Keratinocyte (primary cell): ENCODE results near the gene MAGIX. TPM values are rescaled to one million over a fixed set of nuclear protein-coding genes. Genes with fewer than 3 reads are reported as not detected.

Source experiments
- DNase-seq: peaks from one replicate; pipeline ENCODE4 v3.0.0-alpha.2; 2011; ENCODE audit warnings: low read depth, missing footprints, low spot score
- FAIRE-seq: peaks from 2 replicates; lab custom pipeline; 2011; peaks lifted over from hg19 to GRCh38; lab: Jason Lieb, UNC
- H2AFZ ChIP-seq: 2 replicates; pipeline ENCODE4 v1.6.0; 2012; ENCODE audit warnings: low read length, control low read depth, inconsistent platforms; ENCODE audit not compliant: control insufficient read depth
- H3K27ac ChIP-seq: 2 replicates; pipeline ENCODE4 v1.5.1; 2011; ENCODE audit warnings: low read length; ENCODE audit not compliant: control insufficient read depth, insufficient read depth
- H3K27me3 ChIP-seq: 3 replicates; pipeline ENCODE4 v1.6.0; 2011; ENCODE audit warnings: low read length; ENCODE audit not compliant: control insufficient read depth, insufficient read depth; ENCODE audit errors: extremely low read depth
- H3K36me3 ChIP-seq, 2 experiments: 2 replicates in 1 of 2; 3 replicates in 1 of 2; pipeline ENCODE4 v1.5.1; 2011; ENCODE audit warnings: low read length in 2 of 2, mild to moderate bottlenecking in 1 of 2; ENCODE audit not compliant: control insufficient read depth in 2 of 2, insufficient read depth in 2 of 2; ENCODE audit errors: extremely low read depth in 1 of 2
- H3K4me1 ChIP-seq: 3 replicates; pipeline ENCODE4 v1.5.1; 2011; ENCODE audit warnings: low read length; ENCODE audit not compliant: control insufficient read depth, insufficient read depth; ENCODE audit errors: extremely low read depth
- H3K4me2 ChIP-seq: 3 replicates; pipeline ENCODE4 v1.6.0; 2011; ENCODE audit warnings: low read depth, low read length; ENCODE audit not compliant: control insufficient read depth, insufficient read depth; ENCODE audit errors: extremely low read depth
- H3K4me3 ChIP-seq, 3 experiments: fragments of 200-600 bp in 1 of 3; sonication (generic) in 1 of 3; 2 replicates in 2 of 3; 3 replicates in 1 of 3; pipeline ENCODE4 v1.5.1; 2011 to 2016; ENCODE audit warnings: low read length in 3 of 3, mild to moderate bottlenecking in 3 of 3, control low read depth in 2 of 3, inconsistent platforms in 1 of 3, low read depth in 1 of 3, mixed read lengths in 1 of 3, mixed run types in 1 of 3, moderate library complexity in 1 of 3; ENCODE audit not compliant: control insufficient read depth in 2 of 3, insufficient read depth in 2 of 3; ENCODE audit errors: extremely low read depth in 1 of 3
- H3K79me2 ChIP-seq: 2 replicates; pipeline ENCODE4 v1.6.0; 2012; ENCODE audit warnings: low read length; ENCODE audit not compliant: control insufficient read depth, insufficient read depth
- H3K9ac ChIP-seq: 3 replicates; pipeline ENCODE4 v1.6.0; 2011; ENCODE audit warnings: low read length; ENCODE audit not compliant: control insufficient read depth, insufficient read depth; ENCODE audit errors: extremely low read depth
- H3K9me1 ChIP-seq: 3 replicates; pipeline ENCODE4 v1.6.0; 2011; ENCODE audit warnings: low read length; ENCODE audit not compliant: control insufficient read depth, insufficient read depth; ENCODE audit errors: extremely low read depth
- H3K9me3 ChIP-seq: 2 replicates; pipeline ENCODE4 v1.5.1; 2012; ENCODE audit warnings: low read depth, low read length; ENCODE audit not compliant: control insufficient read depth
- H4K20me1 ChIP-seq: 3 replicates; pipeline ENCODE4 v1.6.0; 2011; ENCODE audit warnings: low read length; ENCODE audit not compliant: control insufficient read depth, insufficient read depth; ENCODE audit errors: extremely low read depth
- EZH2 ChIP-seq: IDR thresholded peaks from one replicate; pipeline ENCODE4 v1.6.1; 2012; ENCODE audit warnings: inconsistent platforms, mild to moderate bottlenecking, low read length, moderate library complexity
- dilution Hi-C: fragments of 300-500 bp; cut with MboI; formaldehyde crosslinking; loops from one replicate; pipeline ENCODE4 v1.7.0; 2020; ENCODE audit warnings: low sequenced_read_pairs; ENCODE audit not compliant: extremely low pct_ligation_motif_present
- polyA plus RNA-seq, 5 experiments: library from polyadenylated mRNA; depleted of rRNA in 3 of 5; stranded (reverse) in 3 of 5; stranded (forward) in 1 of 5; unstranded in 1 of 5; fragments of >200 nt; gene quantifications; 1 replicate in 1 of 5; 2 replicates in 3 of 5; 3 replicates in 1 of 5; pipeline versions ENCODE4 v1.2.1 to v1.2.3, GENCODE V29; 2011 to 2012; ENCODE audit warnings: missing spikeins in 2 of 5, low read depth in 1 of 5, low replicate concordance in 1 of 5
- TF ChIP-seq, protein P1 (sequence below), 3 experiments: IDR thresholded peaks in 1 of 3; conservative IDR thresholded peaks in 1 of 3; optimal IDR thresholded peaks in 1 of 3; 2 replicates in 2 of 3; 3 replicates in 1 of 3; pipeline versions ENCODE3 to v1.5.1; 2011; ENCODE audit warnings: low read length in 3 of 3, mild to moderate bottlenecking in 3 of 3, moderate library complexity in 2 of 3, control low read depth in 1 of 3, inconsistent platforms in 1 of 3; ENCODE audit not compliant: insufficient read depth in 2 of 3; ENCODE audit errors: extremely low read depth in 1 of 3

MAGIX gene
- polyA plus RNA-seq, 1 donor (not counting 4 experiments of a cell fraction or from before 2014, with no cell fraction given): 0.51 TPM

DNA sequence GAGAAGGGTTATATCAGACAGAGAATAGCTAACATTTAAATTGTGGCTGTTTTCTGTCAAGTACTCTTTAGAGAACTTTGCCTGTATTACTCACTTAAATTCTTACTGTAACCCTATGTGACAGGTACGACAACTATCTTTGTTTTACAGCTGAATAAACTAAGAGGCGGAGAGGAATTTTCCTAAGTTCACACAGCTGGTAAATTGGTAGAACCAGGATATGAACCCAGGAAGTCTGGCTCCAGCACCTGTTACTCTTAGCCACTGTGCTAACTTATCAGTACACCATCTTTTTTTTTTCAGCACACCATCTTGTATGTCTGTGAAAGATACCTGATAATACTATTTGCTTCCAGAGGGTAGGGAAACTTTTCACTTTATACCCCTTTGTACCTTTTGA, 39.5 kb downstream of the MAGIX start:
- H3K9me1 ChIP-seq: no peaks in the 10 kb centered on the region
- no peak for DNase-seq
- peaks cover 2% of the 10 kb centered on the region for H3K27me3 ChIP-seq
- FAIRE-seq: no peak
- peaks cover 4% of the 10 kb centered on the region for H3K4me1 ChIP-seq
- no peak overlapping the region for H3K9ac ChIP-seq
- H3K9me3 ChIP-seq: no peaks in the 10 kb centered on the region
- H3K79me2 ChIP-seq: no peaks in the 10 kb centered on the region
- TF ChIP-seq, protein P1, sequence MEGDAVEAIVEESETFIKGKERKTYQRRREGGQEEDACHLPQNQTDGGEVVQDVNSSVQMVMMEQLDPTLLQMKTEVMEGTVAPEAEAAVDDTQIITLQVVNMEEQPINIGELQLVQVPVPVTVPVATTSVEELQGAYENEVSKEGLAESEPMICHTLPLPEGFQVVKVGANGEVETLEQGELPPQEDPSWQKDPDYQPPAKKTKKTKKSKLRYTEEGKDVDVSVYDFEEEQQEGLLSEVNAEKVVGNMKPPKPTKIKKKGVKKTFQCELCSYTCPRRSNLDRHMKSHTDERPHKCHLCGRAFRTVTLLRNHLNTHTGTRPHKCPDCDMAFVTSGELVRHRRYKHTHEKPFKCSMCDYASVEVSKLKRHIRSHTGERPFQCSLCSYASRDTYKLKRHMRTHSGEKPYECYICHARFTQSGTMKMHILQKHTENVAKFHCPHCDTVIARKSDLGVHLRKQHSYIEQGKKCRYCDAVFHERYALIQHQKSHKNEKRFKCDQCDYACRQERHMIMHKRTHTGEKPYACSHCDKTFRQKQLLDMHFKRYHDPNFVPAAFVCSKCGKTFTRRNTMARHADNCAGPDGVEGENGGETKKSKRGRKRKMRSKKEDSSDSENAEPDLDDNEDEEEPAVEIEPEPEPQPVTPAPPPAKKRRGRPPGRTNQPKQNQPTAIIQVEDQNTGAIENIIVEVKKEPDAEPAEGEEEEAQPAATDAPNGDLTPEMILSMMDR (optimal IDR thresholded peaks at IDR 0.05 in 1 of 3, IDR thresholded peaks at IDR 0.05 in 1 of 3, conservative IDR thresholded peaks at IDR 0.05 in 1 of 3; ENCODE audit: extremely low read depth in 1 of 3, insufficient read depth in 2 of 3, low read length in 3 of 3): no peak
- TF ChIP-seq EZH2: no peak
- no peak overlapping the region for H2AFZ ChIP-seq
- no peaks in the 10 kb centered on the region for H4K20me1 ChIP-seq
- dilution Hi-C loops: no loop called here
- H3K27ac ChIP-seq: no peak overlapping the region
- no peak overlapping the region for H3K4me2 ChIP-seq
- no peaks in the 10 kb centered on the region for H3K36me3 ChIP-seq
- H3K4me3 ChIP-seq: no peak overlapping the region

DNA sequence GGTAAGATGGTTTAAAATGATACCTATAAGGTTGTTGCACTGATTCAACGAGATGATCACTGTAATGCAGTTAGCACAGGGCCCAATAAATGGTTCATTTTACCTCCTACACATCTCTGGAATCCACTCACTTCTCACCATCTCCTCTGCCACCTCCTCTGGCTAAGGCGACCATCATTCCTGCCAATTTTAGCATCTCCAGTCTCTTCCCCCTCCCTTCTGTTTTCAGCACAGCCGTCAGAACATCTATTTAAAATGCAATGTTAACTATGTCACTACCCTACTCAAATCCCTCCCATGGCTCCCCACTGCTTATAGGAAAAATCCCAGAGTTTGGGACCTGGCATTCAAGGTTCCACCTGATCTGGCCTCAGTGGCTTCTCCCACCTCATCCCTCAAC, 41.0 kb downstream of the MAGIX start:
- H3K9ac ChIP-seq: no peak overlapping the region
- no peaks in the 10 kb centered on the region for H3K79me2 ChIP-seq
- no peak overlapping the region for H3K27ac ChIP-seq
- no peaks in the 10 kb centered on the region for H3K36me3 ChIP-seq
- TF ChIP-seq, protein P1 (optimal IDR thresholded peaks at IDR 0.05 in 1 of 3, IDR thresholded peaks at IDR 0.05 in 1 of 3, conservative IDR thresholded peaks at IDR 0.05 in 1 of 3; ENCODE audit: extremely low read depth in 1 of 3, insufficient read depth in 2 of 3, low read length in 3 of 3): no peak
- TF ChIP-seq EZH2: no peak
- FAIRE-seq (no peak), DNase-seq (no peak)
- H3K9me3 ChIP-seq: no peaks in the 10 kb centered on the region
- H3K4me2 ChIP-seq: no peak overlapping the region
- no peak overlapping the region for H3K4me3 ChIP-seq
- dilution Hi-C loops: no loop called here
- no peaks in the 10 kb centered on the region for H3K9me1 ChIP-seq
- peaks cover 2% of the 10 kb centered on the region for H3K27me3 ChIP-seq
- H4K20me1 ChIP-seq: no peaks in the 10 kb centered on the region
- peaks cover 4% of the 10 kb centered on the region for H3K4me1 ChIP-seq
- H2AFZ ChIP-seq: no peak overlapping the region
